ENCODE data around the gene APBB2. TPM values are rescaled to one million over a fixed set of nuclear protein-coding genes. Genes with fewer than 3 reads are reported as not detected.

The APBB2 gene
- total RNA-seq, 4 donors from 2014 or later = 12.2 to 29.2 (median 20.1) TPM

- DNase-seq = no peak
- H3K36me3 ChIP-seq = peaks cover 0 to 3% (median 0%) of the 10 kb centered on the region in 3 donors
- no peaks in the 10 kb centered on the region for H3K27me3 ChIP-seq
- TF ChIP-seq POLR2A (IDR thresholded peaks at IDR 0.05) = no peak
- peak; percentile 45 to 79 (median 54) for TF ChIP-seq CTCF (IDR thresholded peaks at IDR 0.05)
- intact Hi-C loops (cut with DNase I) = no loop called here
- no peak overlapping the region for H3K4me3 ChIP-seq
- H3K4me1 ChIP-seq = no peaks in the 10 kb centered on the region
- no peaks in the 10 kb centered on the region for H3K9me3 ChIP-seq
- H3K27ac ChIP-seq = no peak overlapping the region
- WGBS, 2 donors = 61 to 70% methylated on average over 6 to 7 of the region's 7 CpGs
These were observed 373.3 kb downstream of the APBB2 start for GRCh38 chr4:40840985-40841571.

- Histone ChIP-seq H3K9me3 (no peaks in the 10 kb centered on the region), H3K27ac (no peak overlapping the region), H3K36me3 (peaks cover 0 to 9% (median 0%) of the 10 kb centered on the region in 3 donors), H3K4me3 (no peak overlapping the region), H3K4me1 (no peaks in the 10 kb centered on the region), H3K27me3 (no peaks in the 10 kb centered on the region)
- intact Hi-C loops (cut with DNase I) = no loop called here
- TF ChIP-seq POLR2A (IDR thresholded peaks at IDR 0.05) = no peak
- TF ChIP-seq CTCF (IDR thresholded peaks at IDR 0.05) = no peak
- no peak for DNase-seq
- WGBS, 2 donors = 77% methylated on average over 9 to 10 of the region's 10 CpGs
These were observed 373.9 kb downstream of the APBB2 start for GRCh38 chr4:40840255-40840984.

- H3K4me1 ChIP-seq = no peaks in the 10 kb centered on the region
- DNase-seq = no peak
- H3K27me3 ChIP-seq = no peaks in the 10 kb centered on the region
- TF ChIP-seq CTCF (IDR thresholded peaks at IDR 0.05) = no peak
- no peak for TF ChIP-seq POLR2A (IDR thresholded peaks at IDR 0.05)
- WGBS, 2 donors = 88 to 90% methylated on average over 4 of the region's 4 CpGs
- H3K27ac ChIP-seq = no peak overlapping the region
- peaks cover 0 to 23% (median 0%) of the 10 kb centered on the region in 3 donors for H3K36me3 ChIP-seq
- no peak overlapping the region for H3K4me3 ChIP-seq
- H3K9me3 ChIP-seq = no peaks in the 10 kb centered on the region
- intact Hi-C loops (cut with DNase I) = no loop called here
These were observed 375.6 kb downstream of the APBB2 start for GRCh38 chr4:40838742-40839141.

- Histone ChIP-seq H3K9me3 (no peaks in the 10 kb centered on the region), H3K27me3 (no peaks in the 10 kb centered on the region), H3K4me3 (no peak overlapping the region), H3K4me1 (no peaks in the 10 kb centered on the region), H3K36me3 (peaks cover 0 to 31% (median 0%) of the 10 kb centered on the region in 3 donors), H3K27ac (no peak overlapping the region)
- intact Hi-C loops (cut with DNase I) = no loop called here
- TF ChIP-seq CTCF (IDR thresholded peaks at IDR 0.05) (no peak), POLR2A (IDR thresholded peaks at IDR 0.05) (no peak)
- no peak for DNase-seq
- WGBS, 2 donors = 71 to 78% methylated on average over 4 to 14 of the region's 16 CpGs
These were observed 377.1 kb downstream of the APBB2 start for GRCh38 chr4:40837094-40837870.

- Histone ChIP-seq H3K27me3 (no peaks in the 10 kb centered on the region), H3K27ac (no peak overlapping the region), H3K4me3 (no peak overlapping the region), H3K9me3 (no peaks in the 10 kb centered on the region), H3K4me1 (no peaks in the 10 kb centered on the region), H3K36me3 (peaks cover 0 to 54% (median 0%) of the 10 kb centered on the region in 3 donors)
- TF ChIP-seq CTCF (IDR thresholded peaks at IDR 0.05) = no peak
- TF ChIP-seq POLR2A (IDR thresholded peaks at IDR 0.05) = no peak
- 97% methylated on average over 9 to 11 of the region's 11 CpGs for WGBS, 2 donors
- DNase-seq = no peak
- intact Hi-C loops (cut with DNase I) = no loop called here
These were observed 381.1 kb downstream of the APBB2 start for GRCh38 chr4:40833212-40833611.
